A549 treated with AZD9567 at 1 μM for 4 hours (cell line): Measurements from ENCODE around the gene ZNF346. TPM values are rescaled to one million over a fixed set of nuclear protein-coding genes. Genes with fewer than 3 reads are reported as not detected.

ENCODE experiments used
- total RNA-seq: library from RNA; stranded (reverse); fragments of 200-300 nt; extraction: Qiagen RNA extraction; gene quantifications from 5 replicates; pipeline ENCODE4 v1.2.3, GENCODE V29; 2022; ENCODE audit not compliant: insufficient read depth

The ZNF346 gene
- total RNA-seq = 8.5 to 12.0 TPM (median 10.5 TPM) in 5 replicates

GRCh38 chr5:177022386-177023302 lies at the start of gene ZNF346:
ZNF346 (plus strand) TSS chr5:177022696; CDS start chr5:177022739, 43 bp downstream.

GRCh38 chr5:177006265-177006972 lies 16.1 kb upstream of the ZNF346 start, which contains the start of gene UIMC1:
UIMC1 (minus strand) TSS chr5:177006779; CDS start chr5:176982615, 24,164 bp downstream.

GRCh38 chr5:177086654-177087397 lies 64.3 kb downstream of the ZNF346 start, which contains the start of gene FGFR4:
FGFR4 (plus strand) TSS chr5:177086915; CDS start chr5:177089603, 2,688 bp downstream.

Other genes starting within 250 kb of the ZNF346 start
- gene UNC5A, start 212.1 kb upstream of the ZNF346 start, total RNA-seq = 0.26 to 0.46 TPM (median 0.43 TPM) in 4 of 5 replicates, not detected in the other
- 0.10 to 0.28 TPM (median 0.20 TPM) in 4 of 5 replicates, not detected in the other for gene HK3, start 123.3 kb upstream of the ZNF346 start, total RNA-seq
- 40.7 to 51.4 TPM (median 41.0 TPM) in 5 replicates for gene UIMC1, start 15.9 kb upstream of the ZNF346 start, total RNA-seq
- gene FGFR4, start 64.2 kb downstream of the ZNF346 start, total RNA-seq = 17.0 to 26.6 TPM (median 25.3 TPM) in 5 replicates
- gene NSD1, start 111.1 kb downstream of the ZNF346 start, total RNA-seq = 16.1 to 20.7 TPM (median 20.4 TPM) in 5 replicates